SW 1271 (cell line): Measurements from ENCODE around the gene SSR3.
"Not testable (repeated sequence)": the region's sequence is repeated elsewhere in the genome, so short reads cannot be mapped to it uniquely, and the experiment has no call there.

Source experiments
- DNase-seq, 2 experiments: peaks; one replicate each; lab custom pipeline; 2025; lab: John Stamatoyannopoulos, UW

SSR3 gene

DNA sequence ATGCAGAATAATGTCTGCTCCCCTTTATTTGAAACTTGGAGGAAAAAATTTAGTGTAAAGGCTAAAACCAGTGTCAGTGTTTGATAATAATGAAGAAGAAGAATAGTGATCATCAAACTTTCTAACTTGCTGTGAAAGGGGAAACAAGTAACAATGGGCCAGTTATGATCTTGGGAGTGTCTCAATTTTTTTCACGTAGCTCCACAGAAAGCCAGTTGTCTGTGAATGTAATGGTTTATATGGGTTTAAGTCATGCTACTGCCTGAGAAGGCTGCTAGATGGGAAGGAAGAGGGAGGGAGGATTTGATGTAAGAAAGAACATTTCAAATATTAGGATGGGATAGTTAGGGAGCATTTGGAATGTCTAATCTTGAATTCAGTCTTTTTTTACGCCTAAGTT, 21.1 kb upstream of the SSR3 start:
- no peak for DNase-seq

- no peak for DNase-seq
These were observed 20.7 kb upstream of the SSR3 start for GRCh38 chr3:156575641-156576040.

DNA sequence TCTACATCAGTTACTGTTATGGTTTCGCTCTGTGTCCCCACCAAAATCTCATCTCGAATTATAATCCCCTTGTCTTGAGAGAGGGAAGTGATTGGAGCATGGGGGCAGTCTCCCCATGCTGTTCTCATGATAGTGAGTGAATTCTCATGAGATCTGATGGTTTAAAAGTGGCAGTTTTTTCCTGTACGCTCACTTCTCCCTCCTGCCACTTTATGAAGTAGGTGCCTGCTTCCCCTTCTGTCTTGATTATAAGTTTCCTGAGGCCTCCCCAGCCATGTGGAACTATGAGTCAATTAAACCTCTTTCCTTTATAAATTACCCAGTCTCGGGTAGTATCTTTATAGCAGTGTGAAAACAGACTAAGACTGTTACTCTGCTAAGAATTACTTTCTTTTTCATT, 15.0 kb upstream of the SSR3 start:
- not testable (repeated sequence) for DNase-seq

DNA sequence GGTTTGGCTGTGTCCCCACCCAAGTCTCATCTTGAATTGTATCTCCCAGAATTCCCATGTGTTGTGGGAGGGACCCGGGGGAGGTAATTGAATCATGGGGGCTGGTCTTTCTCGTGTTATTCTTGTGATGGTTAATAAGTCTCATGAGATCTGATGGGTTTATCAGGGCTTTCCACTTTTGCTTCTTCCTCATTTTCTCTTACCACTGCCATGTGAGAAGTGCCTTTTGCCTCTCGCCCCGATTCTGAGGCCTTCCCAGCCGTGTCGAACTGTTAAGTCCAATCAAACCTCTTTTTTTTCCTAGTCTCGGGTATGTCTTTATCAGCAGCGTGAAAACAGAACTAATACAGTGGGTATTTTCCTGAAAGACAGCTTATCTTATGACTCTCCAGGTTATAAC, 14.1 kb upstream of the SSR3 start:
- DNase-seq = not testable (repeated sequence)

DNA sequence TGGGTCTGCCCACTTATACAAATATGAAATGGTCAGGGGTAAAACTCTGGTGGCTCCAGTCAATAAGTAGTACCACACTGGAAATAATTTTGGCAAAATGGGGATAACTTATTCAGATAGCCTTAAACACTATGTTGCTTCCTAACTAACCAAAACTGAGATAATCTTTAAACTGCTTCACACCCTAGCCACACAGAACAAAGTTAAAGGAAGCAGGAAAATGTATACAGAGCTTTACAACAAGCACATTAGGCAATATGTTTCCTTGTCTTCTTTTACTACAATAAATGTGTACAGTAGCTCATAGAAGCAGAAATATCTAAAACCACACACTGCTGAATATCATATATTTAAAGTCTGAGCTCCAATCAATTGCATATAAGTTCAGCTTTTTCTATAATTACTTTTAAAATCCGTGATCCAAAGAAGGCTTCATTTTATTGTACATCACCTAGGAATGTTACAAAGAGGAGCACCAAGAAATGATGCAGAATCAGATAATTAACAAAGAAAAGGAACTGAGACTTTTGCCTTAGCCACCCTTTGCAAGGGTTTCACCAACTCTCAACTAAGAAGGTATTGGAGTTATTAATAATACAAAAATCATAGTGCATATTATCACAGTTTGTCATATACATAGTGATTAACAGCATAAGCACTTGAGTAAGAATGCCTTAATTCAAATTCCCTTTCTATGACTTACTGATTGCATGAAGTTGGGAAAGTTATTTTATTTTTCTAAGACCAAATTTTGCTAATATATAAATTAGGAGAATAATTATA, 9.2 kb upstream of the SSR3 start:
- no peak for DNase-seq

DNA sequence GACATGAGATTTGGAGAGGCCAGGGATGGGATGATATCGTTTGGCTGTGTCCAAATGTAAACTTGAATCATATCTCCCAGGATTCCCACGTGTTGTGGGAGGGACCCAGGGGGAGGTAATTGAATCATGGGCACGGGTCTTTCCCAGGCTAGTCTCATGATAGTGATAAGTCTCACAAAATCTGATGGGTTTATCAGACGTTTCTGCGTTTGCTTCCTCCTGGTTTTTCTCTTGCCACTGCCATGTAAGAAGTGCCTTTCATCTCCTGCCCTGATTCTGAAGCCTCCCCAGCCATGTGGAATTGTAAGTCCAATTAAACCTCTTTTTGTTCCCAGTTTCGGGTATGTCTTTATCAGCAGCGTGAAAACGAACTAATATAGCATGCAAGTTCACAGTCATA, 7.6 kb upstream of the SSR3 start:
- DNase-seq = not testable (repeated sequence)

- DNase-seq = no peak
These were observed 6.6 kb upstream of the SSR3 start for GRCh38 chr3:156561533-156561932.

DNA sequence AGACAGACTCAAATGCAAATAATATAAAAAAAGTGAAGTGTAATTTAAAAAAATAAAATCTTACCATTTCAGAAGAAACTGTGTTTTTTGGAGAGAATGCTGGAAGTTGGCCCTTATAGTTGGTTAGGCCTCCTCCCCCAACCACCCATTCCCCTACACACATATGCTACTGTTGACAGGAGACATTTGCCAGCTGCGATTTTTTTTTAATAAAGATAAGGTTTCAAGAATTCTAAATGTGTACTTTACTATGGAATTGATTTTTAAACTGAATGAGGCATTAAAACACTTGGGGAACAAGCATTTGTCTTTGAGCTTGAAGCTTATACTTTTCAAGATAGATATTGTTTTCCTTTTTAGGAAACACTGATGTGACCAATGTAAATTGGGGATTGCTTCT, 4.4 kb upstream of the SSR3 start:
- no peak for DNase-seq

- no peak for DNase-seq
These were observed 3.5 kb upstream of the SSR3 start for GRCh38 chr3:156558389-156558788.

- peak in 1 of 2 experiments; percentile 39 for DNase-seq
These were observed 439 bp downstream of the SSR3 start for GRCh38 chr3:156554515-156554841.

DNA sequence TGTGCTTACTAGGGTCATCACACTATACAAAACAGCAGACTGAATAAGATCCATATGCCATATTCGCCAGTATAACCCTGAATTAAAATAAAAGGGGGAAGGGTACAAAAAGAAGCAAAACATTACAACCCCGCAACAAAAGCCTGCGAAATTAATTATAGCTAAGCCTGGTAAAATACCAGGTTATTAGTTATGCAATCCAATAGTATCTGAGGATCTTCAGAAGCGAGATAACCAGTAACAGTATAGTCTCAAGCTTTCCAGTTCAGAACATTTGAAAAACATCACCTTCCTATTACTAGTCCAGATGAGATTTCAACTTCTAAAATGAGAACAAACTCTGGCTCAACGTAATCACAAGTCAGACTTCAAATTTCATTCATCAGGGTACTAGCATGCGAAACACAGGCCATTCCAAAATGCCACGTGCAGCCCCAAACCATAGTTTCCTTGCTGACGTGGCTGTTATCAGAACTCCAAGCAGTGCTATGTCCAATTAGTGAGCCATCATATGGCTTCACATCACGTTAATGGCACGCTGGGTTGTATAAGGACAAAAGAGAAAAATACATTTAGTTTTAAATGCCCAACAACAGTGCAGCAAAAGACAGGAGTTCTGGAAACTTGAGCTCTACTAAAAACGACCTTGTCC, 1.1 kb downstream of the SSR3 start:
- peak; percentile 39 to 57 for DNase-seq

- DNase-seq = no peak
These were observed 1.9 kb downstream of the SSR3 start for GRCh38 chr3:156552973-156553372.

- DNase-seq = peak; percentile 26 to 74
These were observed 3.2 kb downstream of the SSR3 start for GRCh38 chr3:156551746-156552145.

GRCh38 chr3:156551261-156551660, 3.7 kb downstream of the SSR3 start:
- peak in 1 of 2 experiments; percentile 23 for DNase-seq

DNA sequence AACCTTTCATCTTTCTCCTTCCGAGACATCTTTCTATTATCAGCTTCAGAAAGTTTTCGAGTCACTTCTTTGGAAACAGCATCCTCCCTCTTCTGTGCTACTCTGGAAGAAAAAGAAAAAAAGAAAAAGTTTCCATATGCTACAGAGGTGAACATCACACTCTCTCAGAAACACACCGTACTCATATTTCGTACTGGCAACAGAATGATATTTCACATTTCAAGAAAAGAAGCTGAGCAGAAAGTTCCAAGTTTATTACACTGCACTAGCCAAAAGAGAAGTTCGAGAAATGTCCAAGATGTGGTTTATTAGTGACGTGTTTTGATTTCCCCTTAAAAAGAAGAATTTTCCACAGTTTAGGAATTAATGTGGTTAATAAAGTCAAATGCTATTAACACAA, 6.0 kb downstream of the SSR3 start:
- DNase-seq = no peak

DNA sequence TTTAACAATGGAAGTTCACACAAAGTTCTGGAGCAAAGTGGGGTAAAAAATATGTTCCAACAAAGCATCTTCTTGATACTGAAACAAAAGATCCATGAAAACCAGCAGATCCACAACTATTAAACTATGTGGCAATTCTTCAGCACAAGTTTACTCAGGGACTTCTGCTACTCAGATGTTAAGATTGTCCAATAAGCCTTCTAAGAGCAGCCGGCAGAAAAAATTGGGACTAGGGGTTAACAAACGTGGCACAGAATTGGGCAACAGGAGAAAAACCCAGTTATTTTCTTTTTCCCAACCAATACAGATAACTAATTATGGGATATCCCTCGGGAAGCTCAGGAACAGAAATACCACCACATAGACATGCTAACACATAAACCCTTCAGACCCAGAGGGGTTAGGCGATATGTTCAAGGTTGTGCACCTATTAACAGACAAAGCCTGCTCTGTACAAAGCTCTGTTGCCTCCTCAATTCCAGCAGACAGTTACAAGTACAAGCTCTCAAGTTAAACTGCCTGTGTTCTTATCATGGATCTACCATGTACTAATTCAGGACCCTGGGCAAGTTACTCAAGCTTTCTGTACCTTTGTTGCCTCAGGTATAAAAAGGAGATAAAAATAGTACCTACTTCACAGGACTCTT, 6.8 kb downstream of the SSR3 start:
- no peak for DNase-seq

GRCh38 chr3:156547637-156548036, 7.3 kb downstream of the SSR3 start:
- DNase-seq = peak in 1 of 2 experiments; percentile 20

DNA sequence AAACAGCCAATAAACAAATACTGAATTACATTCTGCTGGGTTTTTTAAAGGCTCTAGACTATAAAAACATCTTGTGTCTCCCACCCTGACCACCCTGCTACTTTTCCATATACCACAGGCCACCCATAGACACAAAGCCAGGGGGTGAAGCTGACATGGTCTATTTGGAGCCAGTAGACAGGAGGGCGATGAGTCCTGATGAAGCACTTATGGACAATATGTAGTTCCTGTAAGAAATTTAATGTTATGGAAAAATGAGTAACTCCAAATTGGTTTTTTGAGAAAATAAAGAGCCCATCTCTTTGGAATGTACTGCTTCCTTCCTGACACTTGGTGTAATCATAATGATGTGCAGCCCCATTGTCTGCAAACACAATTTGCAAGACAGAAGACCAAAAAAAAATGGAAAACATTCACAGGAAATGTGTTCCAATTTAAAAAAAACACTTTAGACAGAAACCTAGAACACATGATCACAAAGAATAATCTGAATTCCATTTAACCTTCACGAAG, 11.8 kb downstream of the SSR3 start:
- no peak for DNase-seq

DNA sequence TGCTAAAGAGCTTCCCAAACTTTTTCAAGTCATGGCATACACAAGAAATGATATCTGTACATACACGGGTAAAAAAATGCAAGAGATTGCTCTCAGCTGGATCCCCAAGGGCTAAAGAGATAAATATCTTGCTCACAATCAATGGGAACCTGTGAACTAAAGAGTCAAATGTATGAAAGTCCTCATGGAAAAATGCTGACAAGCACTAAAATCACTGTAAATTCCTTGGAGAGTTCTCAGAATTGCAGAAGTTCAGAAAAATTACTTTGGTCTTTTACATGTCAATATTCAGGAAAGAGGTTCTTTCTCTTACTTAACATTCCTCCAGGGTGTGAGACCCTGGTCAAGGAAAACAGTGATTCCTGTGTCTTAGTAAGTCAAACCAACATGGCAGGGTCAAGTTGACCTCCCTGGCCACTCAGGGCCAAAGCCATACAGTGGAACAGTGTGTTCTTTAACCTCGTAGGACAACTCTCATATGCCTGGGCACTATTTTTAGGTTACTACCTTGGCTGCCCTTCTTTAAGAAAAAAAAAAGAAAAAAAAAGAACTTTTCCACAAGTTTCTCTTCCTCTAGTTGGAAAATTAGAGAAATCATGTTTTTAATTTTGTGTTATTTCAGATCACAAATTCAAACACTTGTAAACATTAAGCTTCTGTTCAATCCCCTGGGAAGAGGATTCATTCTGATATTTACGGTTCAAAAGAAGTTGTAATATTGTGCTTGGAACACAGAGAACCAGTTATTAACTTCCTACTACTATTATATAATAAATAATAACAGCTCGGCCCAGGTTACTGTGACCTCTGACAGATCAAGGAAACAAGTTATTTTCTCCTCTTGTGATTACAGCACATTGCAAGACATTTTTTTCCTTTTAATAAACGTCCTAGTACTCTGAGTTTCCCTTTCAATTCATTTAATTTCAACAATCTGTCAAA, 12.5 kb downstream of the SSR3 start:
- no peak for DNase-seq

GRCh38 chr3:156539802-156540201, 15.1 kb downstream of the SSR3 start:
- DNase-seq = no peak

DNA sequence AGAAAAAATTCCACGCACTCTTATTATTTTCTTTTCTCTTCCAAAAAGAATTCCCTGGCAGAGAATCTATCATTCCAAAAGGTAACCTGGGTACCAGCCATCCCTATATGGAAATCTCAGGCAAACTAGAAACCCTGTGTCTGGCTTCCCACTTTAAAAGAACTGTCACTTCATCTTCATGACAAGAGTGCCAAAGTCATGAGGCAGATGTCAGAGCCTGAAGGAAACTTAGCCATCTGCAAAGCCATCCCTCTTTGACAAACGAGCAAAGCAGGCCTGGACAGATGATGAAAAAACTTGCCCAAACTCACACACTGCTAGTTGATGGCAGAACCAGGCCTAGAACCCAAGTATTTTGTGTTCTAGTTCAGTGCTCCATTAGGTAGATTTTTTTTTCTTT, 15.9 kb downstream of the SSR3 start:
- no peak for DNase-seq
